NOMO-1 treated with dmso at 0.1 percent for 144 hours (cell line): Measurements from ENCODE around the gene OMP.

ENCODE experiments used
- DNase-seq: peaks from one replicate; lab custom pipeline; 2025; ENCODE audit not compliant: unreplicated experiment; lab: John Stamatoyannopoulos, UW

The OMP gene

GRCh38 chr11:77068457-77069335 is 33.9 kb upstream of the OMP start:
- DNase-seq, result no peak

GRCh38 chr11:77069336-77069968 is 33.2 kb upstream of the OMP start:
- DNase-seq, result no peak

GRCh38 chr11:77069969-77070582 is 32.6 kb upstream of the OMP start:
- DNase-seq, result no peak

GRCh38 chr11:77071077-77071476 is 31.6 kb upstream of the OMP start:
- no peak for DNase-seq

- peak; percentile 62 for DNase-seq
Observed at GRCh38 chr11:77071671-77072605, 30.7 kb upstream of the OMP start.

- DNase-seq, result no peak
Observed at GRCh38 chr11:77072851-77073327, 29.8 kb upstream of the OMP start.

- DNase-seq, result no peak
Observed at GRCh38 chr11:77073328-77074001, 29.2 kb upstream of the OMP start.

GRCh38 chr11:77074205-77074604 is 28.4 kb upstream of the OMP start:
- no peak for DNase-seq

- no peak for DNase-seq
Observed at GRCh38 chr11:77074626-77075221, 27.9 kb upstream of the OMP start.

- DNase-seq, result no peak
Observed at GRCh38 chr11:77075425-77075905, 27.2 kb upstream of the OMP start.

GRCh38 chr11:77079666-77080065 is 23.0 kb upstream of the OMP start:
- no peak for DNase-seq

- no peak for DNase-seq
Observed at GRCh38 chr11:77080643-77081210, 21.9 kb upstream of the OMP start.

GRCh38 chr11:77081381-77081851 is 21.2 kb upstream of the OMP start:
- no peak for DNase-seq

GRCh38 chr11:77081976-77082836 is 20.4 kb upstream of the OMP start:
- DNase-seq, result no peak

- peak; percentile 16 for DNase-seq
Observed at GRCh38 chr11:77082838-77083565, 19.6 kb upstream of the OMP start.

GRCh38 chr11:77083566-77084245 is 18.9 kb upstream of the OMP start:
- DNase-seq, result no peak

GRCh38 chr11:77084581-77085191 is 18.0 kb upstream of the OMP start:
- DNase-seq, result no peak
